ENCODE data around the gene GSTP1.
"Not testable (repeated sequence)": the region's sequence is repeated elsewhere in the genome, so short reads cannot be mapped to it uniquely, and the experiment has no call there.

The GSTP1 gene

GRCh38 chr11:67614730-67615714 is 31.4 kb downstream of the GSTP1 start:
- H3K27ac ChIP-seq, result no peak overlapping the region; the same call in 1 of the 2 replicates
- peak; percentile 96 for TF ChIP-seq CTCF (conservative IDR thresholded peaks at IDR 0.05)

GRCh38 chr11:67615728-67616430 is 32.3 kb downstream of the GSTP1 start:
- H3K27ac ChIP-seq, result no peak overlapping the region
- TF ChIP-seq CTCF (conservative IDR thresholded peaks at IDR 0.05), result no peak; the same call in none of the 2 replicates

- no peak for TF ChIP-seq CTCF (conservative IDR thresholded peaks at IDR 0.05)
- H3K27ac ChIP-seq, result no peak overlapping the region
Observed at GRCh38 chr11:67616431-67617242, 33.0 kb downstream of the GSTP1 start.

GRCh38 chr11:67617243-67617953 is 33.8 kb downstream of the GSTP1 start:
- no peak for TF ChIP-seq CTCF (conservative IDR thresholded peaks at IDR 0.05)
- H3K27ac ChIP-seq, result no peak overlapping the region

- not testable (repeated sequence) for H3K27ac ChIP-seq
Observed at GRCh38 chr11:67618901-67619659, 35.5 kb downstream of the GSTP1 start.

- not testable (repeated sequence) for H3K27ac ChIP-seq
Observed at GRCh38 chr11:67619683-67620618, 36.3 kb downstream of the GSTP1 start.

- H3K27ac ChIP-seq, result not testable (repeated sequence)
Observed at GRCh38 chr11:67620621-67621020, 37.0 kb downstream of the GSTP1 start.

GRCh38 chr11:67621928-67622327 is 38.3 kb downstream of the GSTP1 start:
- not testable (repeated sequence) for H3K27ac ChIP-seq

GRCh38 chr11:67622905-67623304 is 39.3 kb downstream of the GSTP1 start:
- not testable (repeated sequence) for H3K27ac ChIP-seq

GRCh38 chr11:67623795-67624194 is 40.2 kb downstream of the GSTP1 start:
- H3K27ac ChIP-seq, result not testable (repeated sequence)

- not testable (repeated sequence) for H3K27ac ChIP-seq
Observed at GRCh38 chr11:67626131-67626833, 42.7 kb downstream of the GSTP1 start.
